A172 (cell line): ENCODE measurements around the gene RUNDC3A. TPM values are rescaled to one million over a fixed set of nuclear protein-coding genes. Genes with fewer than 3 reads are reported as not detected.
A peak's percentile ranks its signal among the peaks of the same experiment; 100 is the strongest.
"Not testable (repeated sequence)": the region's sequence is repeated elsewhere in the genome, so short reads cannot be mapped to it uniquely, and the experiment has no call there.

Source experiments
- DNase-seq: peaks from one replicate; pipeline ENCODE4 v3.0.0-alpha.2; 2015; ENCODE audit warnings: low spot score
- total RNA-seq: library from RNA; depleted of rRNA; stranded (reverse); fragments of >200 nt; shearing (Covaris generic); gene quantifications from 2 replicates; pipeline ENCODE4 v1.2.3, GENCODE V29; 2014

RUNDC3A gene
- total RNA-seq, 1 experiment from 2014 or later, result not detected

DNA sequence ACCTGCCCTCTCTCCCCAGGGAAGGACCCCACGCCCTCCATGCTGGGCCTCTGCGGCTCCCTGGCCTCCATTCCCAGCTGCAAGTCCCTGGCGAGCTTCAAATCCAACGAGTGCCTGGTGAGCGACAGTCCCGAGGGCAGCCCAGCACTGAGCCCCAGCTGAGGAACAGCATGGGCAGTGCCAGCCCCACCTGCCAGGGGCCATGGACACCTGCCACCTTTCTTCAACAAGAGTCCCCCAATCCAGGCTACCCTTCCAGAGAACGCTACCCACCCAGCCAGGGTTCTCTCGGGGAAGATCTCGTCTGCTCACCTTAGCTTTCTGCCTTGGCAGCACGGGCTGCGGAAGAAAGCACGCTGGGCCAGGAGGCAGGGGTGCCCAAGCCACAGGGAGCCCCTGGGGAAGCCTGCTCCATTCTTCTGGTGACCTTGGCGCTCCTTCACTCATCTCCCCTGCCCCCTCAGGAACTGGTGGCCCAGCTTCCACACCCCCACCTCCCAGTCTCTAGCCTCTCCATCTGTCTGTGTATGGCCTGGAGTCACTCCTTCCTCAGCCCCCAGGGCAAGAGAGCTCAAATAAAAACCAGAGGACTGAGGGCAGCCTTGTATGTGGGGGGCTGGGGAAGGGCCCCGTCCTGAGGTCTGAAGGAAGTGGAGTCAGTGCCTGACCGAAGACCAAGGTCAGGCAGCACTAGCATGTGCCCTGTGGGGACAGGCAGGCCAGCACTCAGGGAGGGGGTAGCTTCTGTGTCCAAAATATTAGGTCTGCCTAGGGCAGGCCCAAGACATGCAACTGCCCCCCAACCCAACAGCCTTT lies 9.9 kb downstream of the RUNDC3A start:
- no peak for DNase-seq

DNA sequence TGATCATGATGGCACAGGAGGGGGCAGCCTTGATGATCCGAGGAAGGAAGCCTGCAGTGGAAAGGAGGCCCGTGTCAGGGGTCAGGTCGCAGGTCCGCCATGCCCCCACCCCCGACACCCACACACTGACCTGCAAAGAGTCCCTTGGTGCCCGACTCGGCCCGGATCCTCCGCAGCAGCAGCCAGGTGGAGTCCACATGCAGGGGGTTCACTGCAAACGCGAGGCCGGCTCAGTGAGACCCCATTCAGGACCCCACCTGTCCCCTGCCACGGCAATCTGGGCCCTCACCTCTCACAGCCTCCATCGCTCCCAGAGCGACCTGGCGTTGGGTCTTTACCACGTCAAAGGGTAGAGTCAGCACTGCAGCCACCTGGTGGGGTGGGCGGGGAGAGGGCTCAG lies 11.7 kb downstream of the RUNDC3A start:
- no peak for DNase-seq

- DNase-seq, result no peak
These were observed 13.1 kb downstream of the RUNDC3A start for GRCh38 chr17:44321246-44322120.

GRCh38 chr17:44322236-44322895 lies 14.0 kb downstream of the RUNDC3A start:
- DNase-seq, result no peak

DNA sequence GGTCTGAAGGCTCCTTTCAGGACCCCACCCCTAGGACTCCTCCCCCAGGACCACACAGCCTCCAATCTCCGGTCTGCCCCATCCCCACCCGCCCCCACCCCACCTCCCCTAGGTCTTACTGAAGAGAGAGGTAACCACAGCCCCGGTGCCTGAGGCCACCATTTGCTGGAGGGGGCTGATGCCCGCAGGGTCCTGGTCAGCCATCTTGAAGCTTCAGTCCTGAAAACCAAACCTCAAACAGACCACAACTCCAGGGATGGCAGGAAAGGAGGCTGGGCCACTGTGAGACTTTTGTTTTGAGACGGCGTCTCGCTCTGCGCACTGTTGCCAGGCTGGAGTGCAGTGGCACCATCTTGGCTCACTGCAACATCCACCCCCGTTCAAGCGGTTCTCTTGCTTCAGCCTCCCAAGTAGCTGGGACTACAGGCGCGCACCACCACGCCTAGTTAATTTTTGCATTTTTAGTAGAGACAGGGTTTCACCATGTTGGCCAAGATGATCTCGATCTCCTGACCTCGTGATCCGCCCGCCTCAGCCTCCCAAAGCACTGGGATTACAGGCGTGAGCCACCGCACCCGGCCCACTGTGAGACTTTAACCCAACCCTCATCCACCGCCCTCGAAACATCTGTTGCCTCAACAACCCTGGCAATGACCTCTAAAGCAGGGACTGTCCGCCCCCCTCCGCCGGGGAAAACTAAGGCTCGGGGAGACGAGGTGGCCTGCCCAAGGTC lies 15.1 kb downstream of the RUNDC3A start:
- no peak for DNase-seq

DNA sequence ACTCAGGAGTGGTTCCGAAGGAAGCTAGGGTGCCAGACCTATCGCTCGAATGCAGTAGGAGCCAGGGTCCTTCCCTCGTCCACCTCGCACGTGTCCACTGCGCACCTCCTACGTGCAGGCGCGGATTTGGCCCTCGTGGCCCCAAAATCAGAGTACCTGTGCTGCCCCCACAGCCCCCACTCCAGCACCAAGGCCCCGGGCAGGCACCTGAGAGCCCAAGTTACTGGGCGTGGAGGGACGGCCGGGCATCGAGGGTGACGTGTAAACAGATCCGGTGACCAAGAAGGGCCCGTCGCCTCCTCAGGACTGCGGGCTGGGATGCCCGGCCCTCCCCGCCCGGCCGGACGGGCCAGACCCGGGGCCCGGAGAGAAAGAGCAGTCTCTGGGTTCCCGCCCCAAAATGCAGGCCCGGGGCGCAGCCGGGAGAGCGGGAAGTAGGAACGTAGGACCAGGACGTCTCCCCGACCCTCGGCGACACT lies 15.7 kb downstream of the RUNDC3A start:
- no peak for DNase-seq

- peak; percentile 74 for DNase-seq
These were observed 16.3 kb downstream of the RUNDC3A start, which contains the start of gene SLC25A39 for GRCh38 chr17:44324571-44325275. SLC25A39 (minus strand) TSS chr17:44324823; CDS start chr17:44323562, 1,261 bp downstream.

DNA sequence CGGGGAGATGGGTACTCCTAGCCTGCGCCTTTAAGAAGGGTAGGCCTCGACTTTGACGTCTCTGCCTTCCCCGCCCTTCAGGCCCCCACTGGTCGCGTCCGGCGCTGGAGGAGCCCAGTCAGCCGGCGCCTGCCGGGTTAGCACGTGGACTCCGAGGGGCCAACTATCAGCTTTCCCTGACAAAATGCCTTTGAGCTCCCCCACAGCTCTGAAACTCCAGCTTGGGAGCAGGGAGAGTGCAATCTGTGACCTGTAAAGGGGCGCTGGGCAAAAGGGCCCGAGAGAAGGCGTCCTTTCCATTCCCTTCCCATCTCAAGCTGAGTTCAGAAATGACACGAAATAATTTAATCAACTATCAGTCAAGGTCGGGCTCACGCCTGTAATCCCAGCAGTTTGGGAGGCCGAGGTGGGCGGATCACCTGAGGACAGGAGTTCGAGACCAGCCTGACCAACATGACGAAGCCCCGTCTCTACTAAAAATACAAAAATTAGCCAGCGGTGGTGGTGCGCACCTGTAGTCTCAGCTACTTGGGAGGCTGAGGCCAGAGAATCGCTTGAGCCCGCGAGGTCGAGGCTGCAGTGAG lies 18.6 kb downstream of the RUNDC3A start:
- peak; percentile 96 for DNase-seq

- DNase-seq, result no peak
These were observed 19.5 kb downstream of the RUNDC3A start for GRCh38 chr17:44327715-44328449.

- not testable (repeated sequence) for DNase-seq
These were observed 21.1 kb downstream of the RUNDC3A start for GRCh38 chr17:44329516-44329915.

- DNase-seq, result not testable (repeated sequence)
These were observed 21.9 kb downstream of the RUNDC3A start for GRCh38 chr17:44330263-44330662.

- peak; percentile 80 for DNase-seq
These were observed 22.9 kb downstream of the RUNDC3A start for GRCh38 chr17:44331249-44331760.

DNA sequence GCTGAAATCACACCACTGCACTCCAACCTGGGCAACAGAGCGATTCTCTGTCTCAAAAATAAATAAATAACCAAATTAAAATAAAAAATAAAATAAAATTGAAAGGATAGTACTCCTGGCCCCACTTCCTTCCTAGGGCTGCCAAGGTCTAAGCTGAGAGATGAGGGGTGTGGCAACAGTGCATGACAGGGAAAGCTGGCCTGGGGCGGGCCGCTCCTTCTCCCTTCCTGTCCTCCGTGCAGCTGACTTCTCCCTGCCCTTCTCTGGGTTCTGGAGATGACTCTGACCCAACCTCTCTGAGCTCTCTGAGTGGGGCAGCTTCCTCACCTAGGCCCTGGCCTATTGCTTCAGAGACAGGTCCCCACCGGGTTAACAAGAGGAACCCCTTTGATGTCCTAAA lies 25.0 kb downstream of the RUNDC3A start:
- DNase-seq, result no peak

DNA sequence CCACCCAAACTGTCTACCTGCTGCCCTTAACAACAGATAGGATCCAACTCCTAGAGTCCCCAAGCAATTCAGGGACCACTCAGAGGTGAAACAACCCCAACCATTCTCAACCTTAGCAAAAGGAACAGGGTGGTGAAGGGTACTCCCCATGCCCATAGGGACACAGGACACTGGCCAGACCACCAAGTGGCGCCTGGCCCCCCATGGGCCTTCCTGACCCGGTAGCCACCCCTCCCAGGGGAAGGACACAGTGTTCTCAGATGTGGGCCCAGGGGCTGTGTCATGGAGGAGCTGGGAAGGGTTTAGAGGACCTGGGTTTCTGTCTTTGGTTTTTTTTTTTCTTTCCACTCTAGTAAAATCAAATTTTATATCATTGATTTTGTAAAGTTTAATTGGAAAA lies 25.9 kb downstream of the RUNDC3A start:
- no peak for DNase-seq

DNA sequence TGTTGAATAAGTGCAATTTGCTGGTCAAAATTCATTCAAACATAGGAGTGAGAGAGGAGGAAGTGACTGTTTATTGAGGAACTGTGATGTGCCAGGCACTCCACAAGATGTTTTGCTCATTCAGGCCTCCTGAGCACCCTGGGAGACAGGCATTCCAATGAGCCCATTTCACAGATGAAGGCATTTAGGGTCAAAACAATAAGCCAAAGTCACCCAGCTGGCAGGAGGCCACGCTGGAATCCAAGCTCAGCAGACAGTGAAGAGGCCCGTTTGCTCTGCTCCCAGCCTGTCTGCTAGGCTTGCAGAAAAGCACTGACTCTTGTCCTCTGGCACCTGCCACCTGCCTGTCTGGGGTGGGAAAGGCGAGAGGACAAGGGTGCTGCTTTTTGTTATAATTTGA lies 26.3 kb downstream of the RUNDC3A start:
- DNase-seq, result no peak

- DNase-seq, result no peak
These were observed 27.2 kb downstream of the RUNDC3A start for GRCh38 chr17:44335564-44335963.

GRCh38 chr17:44335968-44336367 lies 27.6 kb downstream of the RUNDC3A start:
- DNase-seq, result no peak

- peak; percentile 70 for DNase-seq
These were observed 30.3 kb downstream of the RUNDC3A start for GRCh38 chr17:44338702-44339101.

DNA sequence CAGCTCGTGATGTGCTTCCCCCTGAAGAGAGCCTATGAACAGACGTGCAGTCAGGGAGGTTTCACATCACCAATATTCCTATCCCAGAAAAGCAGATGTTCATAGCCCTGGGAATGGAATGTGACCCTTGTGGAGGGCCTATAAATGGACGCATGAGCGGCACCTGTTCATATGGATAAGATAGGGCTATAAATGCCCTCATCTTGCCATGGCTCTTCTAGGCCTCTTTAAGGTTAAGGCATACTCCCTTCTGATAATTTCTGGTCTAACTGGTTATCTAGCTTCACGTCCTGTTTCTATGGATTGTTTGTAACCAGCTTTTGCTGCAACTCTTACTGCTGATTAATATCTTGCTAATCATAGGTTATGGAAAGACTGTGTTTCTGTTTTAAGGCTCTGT lies 32.2 kb downstream of the RUNDC3A start:
- DNase-seq, result not testable (repeated sequence)
